HEK293 (cell line): Measurements from ENCODE around the gene MED16.

ENCODE experiments used
- CTCF ChIA-PET: fragments of 350-600 bp; formaldehyde crosslinking; extraction: SDS; loops from one replicate; lab custom pipeline; 2021; ENCODE audit warnings: antibody characterized with exemption; lab: Yijun Ruan, JAX
- POLR2A ChIA-PET: fragments of 300-600 bp; formaldehyde crosslinking; extraction: SDS; loops from one replicate; lab custom pipeline; 2020; ENCODE audit warnings: antibody characterized with exemption, inconsistent platforms; lab: Yijun Ruan, JAX
- H3K27ac ChIP-seq: fragments of 200-500 bp; sonication (Bioruptor generic); 2 replicates; pipeline ENCODE4 v1.5.1; 2014; ENCODE audit warnings: low read depth, low read length, control low read depth, inconsistent platforms; ENCODE audit errors: extremely low read depth
- H3K36me3 ChIP-seq, 2 experiments: fragments of 200-500 bp in 1 of 2; sonication (Bioruptor generic) in 1 of 2; 1 replicate in 1 of 2; 2 replicates in 1 of 2; pipeline ENCODE4 v1.5.1; 2014 to 2017; ENCODE audit warnings: inconsistent platforms in 2 of 2, low read length in 2 of 2; ENCODE audit not compliant: control insufficient read depth in 2 of 2, insufficient read depth in 1 of 2
- H3K4me1 ChIP-seq: fragments of 200-500 bp; sonication (Bioruptor generic); 2 replicates; pipeline ENCODE4 v1.5.1; 2014; ENCODE audit warnings: mild to moderate bottlenecking, low read length, inconsistent platforms; ENCODE audit not compliant: control insufficient read depth, insufficient read depth
- H3K4me3 ChIP-seq: 2 replicates; pipeline ENCODE4 v1.5.1; 2011; ENCODE audit warnings: low read depth, mild to moderate bottlenecking, control low read depth, low read length, moderate library complexity
- H3K9me3 ChIP-seq: fragments of 200-500 bp; sonication (Bioruptor generic); 2 replicates; pipeline ENCODE4 v1.5.1; 2014; ENCODE audit warnings: low read depth, low read length, inconsistent platforms; ENCODE audit not compliant: control insufficient read depth, insufficient read depth
- EGR2 ChIP-seq: fragments of 450-650 bp; formaldehyde crosslinking; IDR thresholded peaks from 2 replicates; pipeline ENCODE4 v1.5.1; 2016; ENCODE audit warnings: low read depth, missing biosample characterization, missing genetic modification characterization
- HOXC10 ChIP-seq: sonication (generic); formaldehyde crosslinking; IDR thresholded peaks from 2 replicates; pipeline ENCODE4 v1.8.1; 2023; ENCODE audit warnings: mild to moderate bottlenecking, missing genetic modification reagents
- OSR2 ChIP-seq: fragments of 450-650 bp; formaldehyde crosslinking; IDR thresholded peaks from 2 replicates; pipeline ENCODE4 v1.5.1; 2016; ENCODE audit warnings: missing biosample characterization, missing genetic modification characterization
- PRDM2 ChIP-seq: fragments of 450-650 bp; formaldehyde crosslinking; IDR thresholded peaks from 2 replicates; pipeline ENCODE4 v1.5.1; 2016; ENCODE audit warnings: missing biosample characterization, missing genetic modification characterization, borderline replicate concordance
- SP2 ChIP-seq: fragments of 450-650 bp; formaldehyde crosslinking; IDR thresholded peaks from 2 replicates; pipeline ENCODE4 v1.5.1; 2016; ENCODE audit warnings: missing biosample characterization, missing genetic modification characterization
- ZBTB44 ChIP-seq: fragments of 450-650 bp; IDR thresholded peaks from 2 replicates; pipeline ENCODE4 v1.5.1; 2018; ENCODE audit warnings: missing biosample characterization, mild to moderate bottlenecking, missing genetic modification characterization
- ZFHX2 ChIP-seq: fragments of 450-650 bp; formaldehyde crosslinking; conservative IDR thresholded peaks from 2 replicates; pipeline ENCODE4 v1.5.1; 2016; ENCODE audit warnings: missing biosample characterization, missing genetic modification characterization
- ZNF121 ChIP-seq: fragments of 450-650 bp; formaldehyde crosslinking; IDR thresholded peaks from 2 replicates; pipeline ENCODE4 v1.5.1; 2016; ENCODE audit warnings: missing biosample characterization, missing genetic modification characterization
- ZNF239 ChIP-seq: fragments of 450-650 bp; formaldehyde crosslinking; IDR thresholded peaks from 2 replicates; pipeline ENCODE4 v1.5.1; 2016; ENCODE audit warnings: missing biosample characterization, missing genetic modification characterization
- ZNF449 ChIP-seq: fragments of 450-650 bp; formaldehyde crosslinking; IDR thresholded peaks from 2 replicates; pipeline ENCODE4 v1.5.1; 2017; ENCODE audit warnings: missing biosample characterization, mild to moderate bottlenecking, missing genetic modification characterization, moderate library complexity
- ZNF513 ChIP-seq: fragments of 450-650 bp; IDR thresholded peaks from 2 replicates; pipeline ENCODE4 v1.5.1; 2018; ENCODE audit warnings: missing biosample characterization, missing genetic modification characterization

Gene MED16

GRCh38 chr19:932648-933552 lies 39.9 kb upstream of the MED16 start (continued):
- TF ChIP-seq HOXC10 (CRISPR knock-in tag) (no peak), ZFHX2 (tag by site-specific recombination) (peak; percentile 59), ZNF449 (peak; percentile 74; the same call in 1 of the 2 replicates), SP2 (tag by site-specific recombination) (peak; percentile 10; the same call in 1 of the 2 replicates)

GRCh38 chr19:931860-932647 lies 39.1 kb upstream of the MED16 start:
- POLR2A ChIA-PET, result no interaction called here
- CTCF ChIA-PET, result interaction anchor here (0.6 to 0.9 kb wide), 3 partner anchors 30 to 334 kb away, joined by 3 read pairs; no protein-coding TSS in a partner anchor
- no peaks in the 10 kb centered on the region for H3K4me1 ChIP-seq
- TF ChIP-seq ZNF513 (tag by site-specific recombination), result peak; percentile 92
- peak; percentile 76 for TF ChIP-seq ZFHX2 (tag by site-specific recombination)
- peak; percentile 59 for TF ChIP-seq EGR2 (tag by site-specific recombination)
- TF ChIP-seq ZBTB44, result peak; percentile 32; the same call in 1 of the 2 replicates
- TF ChIP-seq OSR2 (tag by site-specific recombination), result no peak
- H3K9me3 ChIP-seq, result no peaks in the 10 kb centered on the region
- H3K36me3 ChIP-seq, result peaks cover 0 to 37% of the 10 kb centered on the region in 2 experiments; a peak in 2 of 3 replicates
- H3K4me3 ChIP-seq, result no peak overlapping the region
- H3K27ac ChIP-seq, result no peak overlapping the region

- Histone ChIP-seq H3K9me3 (no peaks in the 10 kb centered on the region), H3K4me3 (no peak overlapping the region), H3K4me1 (no peaks in the 10 kb centered on the region), H3K36me3 (peaks cover 0 to 31% of the 10 kb centered on the region in 2 experiments; a peak in 2 of 3 replicates), H3K27ac (no peak overlapping the region)
- TF ChIP-seq PRDM2 (tag by site-specific recombination), result no peak
- TF ChIP-seq ZNF239 (tag by site-specific recombination), result no peak
- peak; percentile 96 for TF ChIP-seq ZNF121 (tag by site-specific recombination)
- ChIA-PET CTCF (interaction anchor here (0.9 kb wide), 1 partner anchor 311 kb away, joined by 3 read pairs; no protein-coding TSS in a partner anchor), POLR2A (no interaction called here)
Observed at GRCh38 chr19:929891-930258, 36.9 kb upstream of the MED16 start.
